H9 (cell line): Measurements from ENCODE around the gene MMP14. TPM values are rescaled to one million over a fixed set of nuclear protein-coding genes. Genes with fewer than 3 reads are reported as not detected.

Experiments
- DNase-seq: peaks from one replicate; pipeline ENCODE4 v3.0.0-alpha.2; 2017
- H2AFZ ChIP-seq: one replicate; pipeline ENCODE4 v1.6.1; 2013; ENCODE audit warnings: mild to moderate bottlenecking, low read length, control low read depth, moderate library complexity
- H2AK5ac ChIP-seq: 2 replicates; pipeline ENCODE4 v1.6.1; 2013; ENCODE audit warnings: low read length, control low read depth, mixed read lengths; ENCODE audit not compliant: insufficient read length
- H2BK120ac ChIP-seq: one replicate; pipeline ENCODE4 v1.6.1; 2013; ENCODE audit warnings: low read depth, mild to moderate bottlenecking, low read length, control low read depth, inconsistent platforms; ENCODE audit not compliant: poor library complexity, severe bottlenecking
- H2BK12ac ChIP-seq: 2 replicates; pipeline ENCODE4 v1.6.1; 2013; ENCODE audit warnings: low read length, control low read depth, mixed read lengths, low read depth; ENCODE audit not compliant: insufficient read length
- H2BK15ac ChIP-seq: 2 replicates; pipeline ENCODE4 v1.6.1; 2013; ENCODE audit warnings: low read depth, low read length, control low read depth
- H2BK20ac ChIP-seq: one replicate; pipeline ENCODE4 v1.6.1; 2013; ENCODE audit warnings: low read depth, mild to moderate bottlenecking, low read length, control low read depth, inconsistent platforms; ENCODE audit not compliant: poor library complexity, severe bottlenecking
- H2BK5ac ChIP-seq: 2 replicates; pipeline ENCODE4 v1.6.1; 2013; ENCODE audit warnings: low read length, control low read depth, mixed read lengths; ENCODE audit not compliant: insufficient read length
- H3K14ac ChIP-seq: 2 replicates; pipeline ENCODE4 v1.6.1; 2013; ENCODE audit warnings: low read length, control low read depth; ENCODE audit not compliant: insufficient read depth
- H3K18ac ChIP-seq: 2 replicates; pipeline ENCODE4 v1.6.1; 2013; ENCODE audit warnings: low read depth, mild to moderate bottlenecking, mixed read lengths, low read length, control low read depth; ENCODE audit not compliant: insufficient read length
- H3K23ac ChIP-seq: 2 replicates; pipeline ENCODE4 v1.6.1; 2013; ENCODE audit warnings: low read length, control low read depth, mixed read lengths, low read depth; ENCODE audit not compliant: insufficient read length
- H3K23me2 ChIP-seq: 2 replicates; pipeline ENCODE4 v1.6.1; 2013; ENCODE audit warnings: low read depth, mild to moderate bottlenecking, mixed read lengths, low read length, control low read depth; ENCODE audit not compliant: insufficient read length, poor library complexity, severe bottlenecking
- H3K27ac ChIP-seq: 2 replicates; pipeline ENCODE4 v1.5.1; 2013; ENCODE audit warnings: low read length, control low read depth, mixed read lengths, low read depth; ENCODE audit not compliant: insufficient read length
- H3K27me3 ChIP-seq: 2 replicates; pipeline ENCODE4 v1.6.1; 2013; ENCODE audit warnings: low read length, control low read depth, inconsistent platforms; ENCODE audit not compliant: insufficient read depth
- H3K4ac ChIP-seq: 2 replicates; pipeline ENCODE4 v1.6.1; 2013; ENCODE audit warnings: low read depth, mild to moderate bottlenecking, control low read depth, inconsistent platforms, low read length, moderate library complexity
- H3K4me1 ChIP-seq: 2 replicates; pipeline ENCODE4 v1.6.1; 2013; ENCODE audit warnings: low read length, control low read depth, inconsistent platforms; ENCODE audit not compliant: insufficient read depth
- H3K4me2 ChIP-seq: 2 replicates; pipeline ENCODE4 v1.6.1; 2013; ENCODE audit warnings: low read length, control low read depth, mixed read lengths; ENCODE audit not compliant: insufficient read length, insufficient read depth
- H3K56ac ChIP-seq: 2 replicates; pipeline ENCODE4 v1.6.1; 2013; ENCODE audit warnings: low read depth, mild to moderate bottlenecking, mixed read lengths, low read length, control low read depth; ENCODE audit not compliant: insufficient read length
- H3K79me1 ChIP-seq: 2 replicates; pipeline ENCODE4 v1.6.1; 2013; ENCODE audit warnings: low read depth, mild to moderate bottlenecking, moderate library complexity, low read length, control low read depth, inconsistent platforms; ENCODE audit not compliant: insufficient read depth, poor library complexity, severe bottlenecking
- H3K79me2 ChIP-seq: 2 replicates; pipeline ENCODE4 v1.6.1; 2013; ENCODE audit warnings: low read length, control low read depth, inconsistent platforms; ENCODE audit not compliant: insufficient read depth
- H3K9ac ChIP-seq: 2 replicates; pipeline ENCODE4 v1.6.1; 2013; ENCODE audit warnings: low read length, control low read depth, mixed read lengths; ENCODE audit not compliant: insufficient read length; ENCODE audit errors: extremely low read depth
- H3K9me3 ChIP-seq: one replicate; pipeline ENCODE4 v1.6.1; 2013; ENCODE audit warnings: low read depth, low read length, inconsistent platforms; ENCODE audit not compliant: control insufficient read depth
- H3T11ph ChIP-seq: one replicate; pipeline ENCODE4 v1.6.1; 2013; ENCODE audit warnings: mild to moderate bottlenecking, low read length, control low read depth, inconsistent platforms
- H4K20me1 ChIP-seq: one replicate; pipeline ENCODE4 v1.6.1; 2013; ENCODE audit not compliant: control insufficient read depth, insufficient read length, insufficient read depth
- H4K5ac ChIP-seq: 2 replicates; pipeline ENCODE4 v1.6.1; 2013; ENCODE audit warnings: low read depth, mild to moderate bottlenecking, mixed read lengths, low read length, control low read depth; ENCODE audit not compliant: insufficient read length
- H4K8ac ChIP-seq: replicated peaks from 2 replicates; pipeline ENCODE4 v1.6.1; 2013; ENCODE audit warnings: low read length, control low read depth, mixed read lengths, low read depth; ENCODE audit not compliant: insufficient read length
- H4K91ac ChIP-seq: 2 replicates; pipeline ENCODE4 v1.6.1; 2013; ENCODE audit warnings: low read depth, mild to moderate bottlenecking, moderate library complexity, mixed read lengths, low read length, control low read depth; ENCODE audit not compliant: insufficient read length
- H3K27ac Mint-ChIP-seq, 3 experiments: 2 replicates in 2 of 3; 3 replicates in 1 of 3; pipeline ENCODE4 v1.8.0; 2020 to 2021; ENCODE audit warnings: mixed read lengths in 3 of 3, mild to moderate bottlenecking in 1 of 3, moderate library complexity in 1 of 3
- H3K27me3 Mint-ChIP-seq: 2 replicates; pipeline ENCODE4 v1.8.0; 2021; ENCODE audit warnings: low read depth, mild to moderate bottlenecking, moderate library complexity, mixed read lengths
- H3K36me3 Mint-ChIP-seq, 3 experiments: 2 replicates in 2 of 3; 3 replicates in 1 of 3; pipeline ENCODE4 v1.8.0; 2020 to 2021; ENCODE audit warnings: low read depth in 3 of 3, mixed read lengths in 3 of 3; ENCODE audit not compliant: insufficient read depth in 1 of 3
- H3K4me1 Mint-ChIP-seq, 2 experiments: 2 replicates each; pipeline ENCODE4 v1.8.0; 2020; ENCODE audit warnings: mixed read lengths in 2 of 2
- H3K4me3 Mint-ChIP-seq, 2 experiments: 2 replicates in 1 of 2; 3 replicates in 1 of 2; pipeline ENCODE4 v1.8.0; 2020 to 2021; ENCODE audit warnings: mild to moderate bottlenecking in 2 of 2, mixed read lengths in 2 of 2, moderate library complexity in 1 of 2
- H3K9me3 Mint-ChIP-seq, 2 experiments: 2 replicates in 1 of 2; 3 replicates in 1 of 2; pipeline ENCODE4 v1.8.0; 2020; ENCODE audit warnings: mild to moderate bottlenecking in 2 of 2, mixed read lengths in 2 of 2, moderate library complexity in 1 of 2
- WGBS: extraction: QIAGEN DNeasy Blood & Tissue Kit; methylation state at CpG from one replicate; pipeline ENCODE4 v1.1.7; 2013; ENCODE audit warnings: missing lambda C conversion rate, low lambda C conversion rate, mixed read lengths; ENCODE audit not compliant: insufficient read length; ENCODE audit errors: extremely low coverage; 5-methylcytosine and 5-hydroxymethylcytosine counted together
- total RNA-seq: library from RNA; stranded (reverse); gene quantifications from 2 replicates; pipeline ENCODE4 v1.2.1, GENCODE V29; 2021
- TF ChIP-seq, protein P1 (sequence below): fragments of 200-600 bp; sonication (generic); conservative IDR thresholded peaks from 3 replicates; pipeline ENCODE4 v1.8.0; 2021; ENCODE audit warnings: antibody characterized with exemption, mild to moderate bottlenecking

MMP14 gene
- total RNA-seq, 1 experiment from 2014 or later, result 56.5 TPM

DNA sequence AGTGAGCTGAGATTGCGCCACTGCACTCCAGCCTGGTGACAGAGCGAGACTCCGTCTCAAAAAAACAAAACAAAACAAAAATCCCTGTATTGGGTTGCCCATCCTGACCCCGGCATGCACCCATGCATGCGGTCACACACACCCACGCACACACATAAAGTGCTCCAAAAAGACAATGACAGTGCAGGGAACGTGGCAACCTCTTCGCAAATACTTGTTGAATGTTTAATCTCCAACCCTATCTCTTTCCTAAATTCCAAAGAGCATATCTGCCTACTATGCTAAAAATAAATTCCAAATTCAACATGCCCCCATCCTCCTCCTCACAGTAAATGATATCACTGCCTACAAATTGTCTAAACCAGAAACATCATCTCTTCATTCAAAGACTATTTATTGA, 34.7 kb upstream of the MMP14 start:
- no peak overlapping the region for H4K91ac ChIP-seq
- H3K4me1 Mint-ChIP-seq, result peaks cover 11% of the 10 kb centered on the region in 2 experiments
- no peaks in the 10 kb centered on the region for H3K27me3 ChIP-seq
- TF ChIP-seq, protein P1, sequence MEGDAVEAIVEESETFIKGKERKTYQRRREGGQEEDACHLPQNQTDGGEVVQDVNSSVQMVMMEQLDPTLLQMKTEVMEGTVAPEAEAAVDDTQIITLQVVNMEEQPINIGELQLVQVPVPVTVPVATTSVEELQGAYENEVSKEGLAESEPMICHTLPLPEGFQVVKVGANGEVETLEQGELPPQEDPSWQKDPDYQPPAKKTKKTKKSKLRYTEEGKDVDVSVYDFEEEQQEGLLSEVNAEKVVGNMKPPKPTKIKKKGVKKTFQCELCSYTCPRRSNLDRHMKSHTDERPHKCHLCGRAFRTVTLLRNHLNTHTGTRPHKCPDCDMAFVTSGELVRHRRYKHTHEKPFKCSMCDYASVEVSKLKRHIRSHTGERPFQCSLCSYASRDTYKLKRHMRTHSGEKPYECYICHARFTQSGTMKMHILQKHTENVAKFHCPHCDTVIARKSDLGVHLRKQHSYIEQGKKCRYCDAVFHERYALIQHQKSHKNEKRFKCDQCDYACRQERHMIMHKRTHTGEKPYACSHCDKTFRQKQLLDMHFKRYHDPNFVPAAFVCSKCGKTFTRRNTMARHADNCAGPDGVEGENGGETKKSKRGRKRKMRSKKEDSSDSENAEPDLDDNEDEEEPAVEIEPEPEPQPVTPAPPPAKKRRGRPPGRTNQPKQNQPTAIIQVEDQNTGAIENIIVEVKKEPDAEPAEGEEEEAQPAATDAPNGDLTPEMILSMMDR, result no peak
- no peak for DNase-seq
- H3K9me3 Mint-ChIP-seq, result no peaks in the 10 kb centered on the region
- no peak overlapping the region for H3K14ac ChIP-seq
- H3K4me1 ChIP-seq, result peaks cover 5% of the 10 kb centered on the region; the same call in 1 of the 2 replicates
- no peak overlapping the region for H2BK5ac ChIP-seq
- no peak overlapping the region for H3K4me3 Mint-ChIP-seq
- H3K27me3 Mint-ChIP-seq, result no peaks in the 10 kb centered on the region; the same call in 1 of the 2 replicates
- no peaks in the 10 kb centered on the region for H3K36me3 Mint-ChIP-seq
- H3K56ac ChIP-seq, result no peak overlapping the region
- H4K20me1 ChIP-seq, result no peaks in the 10 kb centered on the region
- H3K27ac Mint-ChIP-seq, result no peak overlapping the region
- H3K23ac ChIP-seq, result no peak overlapping the region
- no peak overlapping the region for H2AK5ac ChIP-seq
- H4K8ac ChIP-seq, result no peak overlapping the region
- no peak overlapping the region for H3K4ac ChIP-seq
- no peak overlapping the region for H3K27ac ChIP-seq
- H2BK12ac ChIP-seq, result no peak overlapping the region
- no peaks in the 10 kb centered on the region for H3K23me2 ChIP-seq
- no peak overlapping the region for H2BK15ac ChIP-seq
- no peak overlapping the region for H3T11ph ChIP-seq
- no peak overlapping the region for H3K4me2 ChIP-seq
- no peaks in the 10 kb centered on the region for H3K9me3 ChIP-seq
- H2BK120ac ChIP-seq, result no peak overlapping the region
- H2AFZ ChIP-seq, result no peak overlapping the region
- no CpG with 5 or more reads among the region's 8 CpGs for WGBS
- no peak overlapping the region for H3K18ac ChIP-seq
- H3K79me2 ChIP-seq, result no peaks in the 10 kb centered on the region
- no peak overlapping the region for H4K5ac ChIP-seq
- no peaks in the 10 kb centered on the region for H3K79me1 ChIP-seq
- no peak overlapping the region for H3K9ac ChIP-seq
- H2BK20ac ChIP-seq, result no peak overlapping the region
